ENCODE results near the gene AJAP1. TPM values are rescaled to one million over a fixed set of nuclear protein-coding genes. Genes with fewer than 3 reads are reported as not detected.

The AJAP1 gene
- total RNA-seq, 1 donor from 2014 or later: 0.46 TPM

GRCh38 chr1:4797016-4797410, 142.6 kb downstream of the AJAP1 start:
- Mint-ChIP-seq H3K27ac (no peak overlapping the region), H3K36me3 (ENCODE audit: insufficient read depth) (no peaks in the 10 kb centered on the region), H3K4me3 (ENCODE audit: low read depth) (no peak overlapping the region), H3K9me3 (ENCODE audit: low read depth) (no peaks in the 10 kb centered on the region), H3K27me3 (peaks cover 52% of the 10 kb centered on the region), H3K4me1 (ENCODE audit: low read depth) (peaks cover 2% of the 10 kb centered on the region)
- DNase-seq (ENCODE audit: low spot score, unreplicated experiment): no peak
- TF ChIP-seq CTCF (IDR thresholded peaks at IDR 0.05; ENCODE audit: unreplicated experiment): no peak

- no peak for DNase-seq (ENCODE audit: low spot score, unreplicated experiment)
Observed at GRCh38 chr1:4797429-4797828, 143.0 kb downstream of the AJAP1 start.

GRCh38 chr1:4801192-4801924, 146.9 kb downstream of the AJAP1 start:
- Mint-ChIP-seq H3K27ac (no peak overlapping the region), H3K4me1 (ENCODE audit: low read depth) (no peaks in the 10 kb centered on the region), H3K27me3 (peaks cover 76% of the 10 kb centered on the region), H3K4me3 (ENCODE audit: low read depth) (no peak overlapping the region), H3K36me3 (ENCODE audit: insufficient read depth) (no peaks in the 10 kb centered on the region), H3K9me3 (ENCODE audit: low read depth) (no peaks in the 10 kb centered on the region)
- no peak for TF ChIP-seq CTCF (IDR thresholded peaks at IDR 0.05; ENCODE audit: unreplicated experiment)
- no peak for DNase-seq (ENCODE audit: low spot score, unreplicated experiment)

More at GRCh38 chr1:4797429-4797828, 143.0 kb downstream of the AJAP1 start:
- Mint-ChIP-seq H3K36me3 (ENCODE audit: insufficient read depth) (no peaks in the 10 kb centered on the region), H3K4me3 (ENCODE audit: low read depth) (no peak overlapping the region), H3K4me1 (ENCODE audit: low read depth) (peaks cover 2% of the 10 kb centered on the region), H3K27me3 (peaks cover 56% of the 10 kb centered on the region), H3K27ac (no peak overlapping the region), H3K9me3 (ENCODE audit: low read depth) (no peaks in the 10 kb centered on the region)
- no peak for TF ChIP-seq CTCF (IDR thresholded peaks at IDR 0.05; ENCODE audit: unreplicated experiment)

- Mint-ChIP-seq H3K9me3 (ENCODE audit: low read depth) (no peaks in the 10 kb centered on the region), H3K4me1 (ENCODE audit: low read depth) (no peaks in the 10 kb centered on the region), H3K27ac (no peak overlapping the region), H3K27me3 (peaks cover 70% of the 10 kb centered on the region), H3K4me3 (ENCODE audit: low read depth) (no peak overlapping the region), H3K36me3 (ENCODE audit: insufficient read depth) (no peaks in the 10 kb centered on the region)
- DNase-seq (ENCODE audit: low spot score, unreplicated experiment): no peak
- TF ChIP-seq CTCF (IDR thresholded peaks at IDR 0.05; ENCODE audit: unreplicated experiment): no peak
Observed at GRCh38 chr1:4802024-4802423, 147.6 kb downstream of the AJAP1 start.

GRCh38 chr1:4803335-4803734, 148.9 kb downstream of the AJAP1 start:
- Mint-ChIP-seq H3K27ac (no peak overlapping the region), H3K4me1 (ENCODE audit: low read depth) (no peaks in the 10 kb centered on the region), H3K9me3 (ENCODE audit: low read depth) (no peaks in the 10 kb centered on the region), H3K27me3 (peaks cover 63% of the 10 kb centered on the region), H3K4me3 (ENCODE audit: low read depth) (no peak overlapping the region), H3K36me3 (ENCODE audit: insufficient read depth) (no peaks in the 10 kb centered on the region)
- DNase-seq (ENCODE audit: low spot score, unreplicated experiment): no peak
- TF ChIP-seq CTCF (IDR thresholded peaks at IDR 0.05; ENCODE audit: unreplicated experiment): no peak

Data from progenitor cell of endocrine pancreas (in vitro differentiated cells).